PC-9 (cell line): ENCODE results near the gene RPL31.

ENCODE experiments used
- CTCF ChIP-seq: fragments of 200-600 bp; sonication (generic); conservative IDR thresholded peaks from 2 replicates; pipeline ENCODE4 v1.6.1; 2017; ENCODE audit warnings: mixed run types, antibody characterized with exemption, mild to moderate bottlenecking, moderate library complexity
- EZH2 ChIP-seq: fragments of 200-600 bp; sonication (generic); IDR thresholded peaks from 2 replicates; pipeline ENCODE4 v1.8.0; 2017; ENCODE audit warnings: antibody characterized with exemption, low read depth

- TF ChIP-seq CTCF (no peak), EZH2 (no peak)
Observed at GRCh38 chr2:100990166-100990565, 11.9 kb upstream of the RPL31 start.
